WTC11 (cell line): Measurements from ENCODE around the gene GALNT16. TPM values are rescaled to one million over a fixed set of nuclear protein-coding genes. Genes with fewer than 3 reads are reported as not detected.

Experiments
- ATAC-seq: fragments of 200-7000 bp; cut with Tn5 transposase; 2 replicates; pipeline ENCODE4 v1.10.0; 2021; ENCODE audit warnings: mild to moderate bottlenecking, moderate library complexity
- CTCF ChIA-PET: fragments of 300-600 bp; sonication (Branson Sonifier 250); formaldehyde crosslinking; loops from one replicate; lab custom pipeline; 2021; ENCODE audit warnings: antibody characterized with exemption; lab: Charles Lee
- POLR2A ChIA-PET: fragments of 350-600 bp; sonication (Branson Sonifier 250); formaldehyde crosslinking; loops from one replicate; lab custom pipeline; 2021; ENCODE audit warnings: antibody characterized with exemption; lab: Charles Lee
- DNase-seq: peaks from one replicate; pipeline ENCODE4 v3.0.0; 2021; ENCODE audit warnings: low spot score
- H3K27ac Mint-ChIP-seq: 2 replicates; pipeline ENCODE4 v1.8.0; 2021; ENCODE audit warnings: mixed read lengths
- H3K27me3 Mint-ChIP-seq: 2 replicates; pipeline ENCODE4 v1.8.0; 2021; ENCODE audit warnings: low read depth, mild to moderate bottlenecking, moderate library complexity, mixed read lengths
- H3K36me3 Mint-ChIP-seq: 2 replicates; pipeline ENCODE4 v1.8.0; 2021; ENCODE audit warnings: mixed read lengths
- H3K4me1 Mint-ChIP-seq: 2 replicates; pipeline ENCODE4 v1.8.0; 2022; ENCODE audit warnings: mixed read lengths
- H3K4me3 Mint-ChIP-seq: 2 replicates; pipeline ENCODE4 v1.8.0; 2021; ENCODE audit warnings: mild to moderate bottlenecking, moderate library complexity, mixed read lengths
- H3K9me3 Mint-ChIP-seq: 2 replicates; pipeline ENCODE4 v1.8.0; 2021; ENCODE audit warnings: mixed read lengths
- CREM ChIP-seq: sonication (generic); formaldehyde crosslinking; IDR thresholded peaks from 2 replicates; pipeline ENCODE4 v1.8.1; 2022; ENCODE audit warnings: mild to moderate bottlenecking, missing genetic modification reagents, moderate library complexity
- ETV6 ChIP-seq: sonication (generic); formaldehyde crosslinking; IDR thresholded peaks from 2 replicates; pipeline ENCODE4 v1.8.1; 2022; ENCODE audit warnings: mild to moderate bottlenecking, missing genetic modification reagents
- FOXK1 ChIP-seq: sonication (generic); formaldehyde crosslinking; IDR thresholded peaks from 2 replicates; pipeline ENCODE4 v1.8.0; 2022; ENCODE audit warnings: mild to moderate bottlenecking, moderate library complexity, missing genetic modification reagents
- FOXP4 ChIP-seq: sonication (generic); formaldehyde crosslinking; IDR thresholded peaks from 2 replicates; pipeline ENCODE4 v1.8.0; 2022; ENCODE audit warnings: mild to moderate bottlenecking, missing genetic modification reagents
- GRHL2 ChIP-seq: fragments of 250-450 bp; sonication (Bioruptor Pico); IDR thresholded peaks from 2 replicates; pipeline ENCODE4 v1.8.0; 2022; ENCODE audit warnings: mild to moderate bottlenecking, moderate library complexity; ENCODE audit not compliant: insufficient replicate concordance, severe bottlenecking
- JAZF1 ChIP-seq: fragments of 250-450 bp; sonication (Bioruptor Pico); IDR thresholded peaks from 2 replicates; pipeline ENCODE4 v1.9.0; 2021; ENCODE audit warnings: moderate library complexity, mild to moderate bottlenecking, inconsistent platforms
- MXD4 ChIP-seq: fragments of 250-450 bp; sonication (Bioruptor Pico); IDR thresholded peaks from 2 replicates; pipeline ENCODE4 v1.8.0; 2021; ENCODE audit warnings: mild to moderate bottlenecking, moderate library complexity, borderline replicate concordance
- MYBL2 ChIP-seq: sonication (generic); formaldehyde crosslinking; IDR thresholded peaks from 2 replicates; pipeline ENCODE4 v1.8.1; 2023; ENCODE audit warnings: mild to moderate bottlenecking, moderate library complexity, missing genetic modification reagents
- NR1H2 ChIP-seq: sonication (generic); formaldehyde crosslinking; IDR thresholded peaks from 2 replicates; pipeline ENCODE4 v1.9.0; 2021; ENCODE audit warnings: mild to moderate bottlenecking, moderate library complexity, missing genetic modification reagents
- OVOL2 ChIP-seq: fragments of 250-450 bp; sonication (Bioruptor Pico); IDR thresholded peaks from 2 replicates; pipeline ENCODE4 v1.9.0; 2021; ENCODE audit warnings: mild to moderate bottlenecking, borderline replicate concordance
- STAT6 ChIP-seq: sonication (generic); formaldehyde crosslinking; conservative IDR thresholded peaks from 2 replicates; pipeline ENCODE4 v1.8.1; 2023; ENCODE audit warnings: mild to moderate bottlenecking, low read depth, missing genetic modification reagents, moderate library complexity
- ZNF232 ChIP-seq: sonication (generic); formaldehyde crosslinking; IDR thresholded peaks from 2 replicates; pipeline ENCODE4 v1.8.0; 2022; ENCODE audit warnings: mild to moderate bottlenecking, missing genetic modification reagents
- ZNF317 ChIP-seq: sonication (generic); formaldehyde crosslinking; IDR thresholded peaks from 2 replicates; pipeline ENCODE4 v1.8.1; 2023; ENCODE audit warnings: low read depth, mild to moderate bottlenecking, moderate library complexity, missing genetic modification reagents, borderline replicate concordance
- ZNF416 ChIP-seq: fragments of 250-450 bp; sonication (Bioruptor Pico); IDR thresholded peaks from 2 replicates; pipeline ENCODE4 v1.9.0; 2021; ENCODE audit warnings: mild to moderate bottlenecking, inconsistent platforms
- total RNA-seq: library from RNA; stranded (reverse); gene quantifications from 3 replicates; pipeline ENCODE4 v1.2.3, GENCODE V29; 2021
- TF ChIP-seq, protein P1 (sequence below): fragments of 250-450 bp; sonication (Bioruptor Pico); IDR thresholded peaks from 2 replicates; pipeline ENCODE4 v1.9.0; 2021; ENCODE audit warnings: moderate library complexity, mild to moderate bottlenecking, inconsistent platforms, borderline replicate concordance
- TF ChIP-seq, protein P2 (sequence below): sonication (generic); formaldehyde crosslinking; IDR thresholded peaks from 2 replicates; pipeline ENCODE4 v1.8.1; 2023; ENCODE audit warnings: mild to moderate bottlenecking, missing genetic modification reagents, moderate library complexity
- TF ChIP-seq, protein P3 (sequence below): sonication (generic); formaldehyde crosslinking; IDR thresholded peaks from 2 replicates; pipeline ENCODE4 v1.8.1; 2023; ENCODE audit warnings: mild to moderate bottlenecking, moderate library complexity, missing genetic modification reagents
- TF ChIP-seq, protein P4 (sequence below): sonication (generic); formaldehyde crosslinking; IDR thresholded peaks from 2 replicates; pipeline ENCODE4 v1.8.0; 2023; ENCODE audit warnings: missing genetic modification reagents

GALNT16 gene
- total RNA-seq, 1 experiment from 2014 or later = 4.5 TPM

DNA sequence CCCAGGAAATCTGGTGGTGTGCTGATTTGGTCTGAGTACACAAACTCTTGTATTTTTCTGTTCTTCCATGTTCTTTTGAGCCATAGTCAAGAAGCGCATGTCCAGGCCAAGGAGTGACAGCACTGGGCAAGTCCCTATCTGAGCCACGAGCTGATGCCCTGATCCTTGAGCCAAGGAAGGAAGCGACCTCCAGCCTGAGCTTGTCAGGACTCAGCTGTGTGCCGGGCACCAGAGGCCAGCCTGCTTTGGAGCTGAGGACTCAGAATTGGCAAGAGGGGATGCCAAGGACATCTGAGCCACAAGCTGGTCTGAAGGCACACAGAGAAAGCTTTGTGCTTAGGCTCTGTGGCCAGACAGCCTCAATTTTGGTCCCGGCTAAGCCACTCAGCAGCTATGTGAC lies 52.6 kb downstream of the GALNT16 start:
- CTCF ChIA-PET = no interaction called here
- no peak overlapping the region for H3K27ac Mint-ChIP-seq
- H3K4me3 Mint-ChIP-seq = no peak overlapping the region

DNA sequence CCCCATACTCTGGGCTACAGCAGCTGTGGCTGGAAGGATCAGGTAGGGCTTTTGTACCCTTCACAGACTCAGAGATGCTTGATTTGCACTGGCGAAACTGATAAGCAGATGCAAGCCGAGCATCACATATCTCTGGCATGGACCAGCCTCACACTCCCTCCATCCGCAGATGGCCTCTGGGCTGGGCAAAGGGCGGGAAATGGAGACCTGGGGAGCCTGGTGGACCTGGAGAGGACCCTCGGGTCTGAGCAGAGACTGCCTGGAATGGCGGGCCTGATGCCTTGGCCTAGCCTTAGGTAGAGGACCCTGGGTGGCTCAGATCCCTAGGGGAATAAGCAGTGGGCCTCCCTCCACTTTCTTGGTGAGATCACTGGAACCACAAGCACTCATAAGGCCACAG lies 53.2 kb downstream of the GALNT16 start:
- CTCF ChIA-PET = no interaction called here
- Mint-ChIP-seq H3K9me3 (peaks cover 8% of the 10 kb centered on the region), H3K36me3 (no peaks in the 10 kb centered on the region), H3K4me3 (no peak overlapping the region), H3K27me3 (no peaks in the 10 kb centered on the region), H3K27ac (no peak overlapping the region), H3K4me1 (peaks cover 4% of the 10 kb centered on the region)
- POLR2A ChIA-PET = interaction anchor here (0.6 kb wide), 1 partner anchor 48 kb away, joined by 6 read pairs; no protein-coding TSS in a partner anchor
- ATAC-seq (no peak), DNase-seq (peak; percentile 7)
- no peak for TF ChIP-seq GRHL2
- TF ChIP-seq, protein P1, sequence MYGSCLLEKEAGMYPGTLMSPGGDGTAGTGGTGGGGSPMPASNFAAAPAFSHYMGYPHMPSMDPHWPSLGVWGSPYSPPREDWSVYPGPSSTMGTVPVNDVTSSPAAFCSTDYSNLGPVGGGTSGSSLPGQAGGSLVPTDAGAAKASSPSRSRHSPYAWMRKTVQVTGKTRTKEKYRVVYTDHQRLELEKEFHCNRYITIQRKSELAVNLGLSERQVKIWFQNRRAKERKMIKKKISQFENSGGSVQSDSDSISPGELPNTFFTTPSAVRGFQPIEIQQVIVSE (CRISPR knock-in tag) = no peak
- no peak for TF ChIP-seq STAT6 (CRISPR knock-in tag)
- no peak for TF ChIP-seq ETV6
- TF ChIP-seq OVOL2 = no peak
- TF ChIP-seq NR1H2 = no peak

More for the DNA sequence above, 52.6 kb downstream of the GALNT16 start:
- peaks cover 2% of the 10 kb centered on the region; the same call in 1 of the 2 replicates for H3K4me1 Mint-ChIP-seq
- ATAC-seq = no peak
- no peaks in the 10 kb centered on the region for H3K36me3 Mint-ChIP-seq
- POLR2A ChIA-PET = no interaction called here
- no peaks in the 10 kb centered on the region for H3K27me3 Mint-ChIP-seq
- TF ChIP-seq JAZF1 (no peak), ZNF416 (CRISPR knock-in tag) (no peak), FOXK1 (CRISPR knock-in tag) (no peak)
- TF ChIP-seq, protein P1 (CRISPR knock-in tag) = no peak
- no peak for DNase-seq
- H3K9me3 Mint-ChIP-seq = peaks cover 8% of the 10 kb centered on the region

DNA sequence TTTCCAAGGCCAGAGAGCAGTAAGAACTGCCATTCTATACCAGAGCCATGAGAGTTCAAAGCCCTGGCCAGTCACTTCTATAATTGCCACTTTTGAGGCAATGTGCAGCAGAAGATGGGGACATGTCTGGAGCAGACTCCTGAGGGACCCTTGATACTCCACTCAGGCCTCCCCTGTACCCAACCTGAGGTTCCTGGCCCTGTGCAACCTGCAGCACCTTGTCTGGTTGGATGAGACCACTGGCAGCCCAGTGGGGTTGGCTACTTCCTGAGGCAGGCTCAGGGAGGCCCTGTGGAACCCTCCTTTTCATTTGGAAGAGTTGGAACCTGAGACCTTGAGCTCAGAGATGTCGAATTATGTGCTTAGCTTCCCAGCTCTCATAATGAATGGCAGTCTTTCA lies 54.4 kb downstream of the GALNT16 start:
- POLR2A ChIA-PET = no interaction called here
- no peak for ATAC-seq
- TF ChIP-seq FOXP4 (CRISPR knock-in tag) = no peak
- TF ChIP-seq MYBL2 (CRISPR knock-in tag) = no peak
- no peaks in the 10 kb centered on the region for H3K27me3 Mint-ChIP-seq
- H3K27ac Mint-ChIP-seq = no peak overlapping the region
- peaks cover 8% of the 10 kb centered on the region for H3K9me3 Mint-ChIP-seq
- H3K36me3 Mint-ChIP-seq = no peaks in the 10 kb centered on the region
- H3K4me3 Mint-ChIP-seq = no peak overlapping the region
- H3K4me1 Mint-ChIP-seq = peaks cover 8% of the 10 kb centered on the region
- peak; percentile 7 for DNase-seq
- CTCF ChIA-PET = interaction anchor here (1.2 kb wide), 1 partner anchor 32 kb away, joined by 3 read pairs; no protein-coding TSS in a partner anchor

GRCh38 chr14:69315301-69315700 lies 55.3 kb downstream of the GALNT16 start:
- H3K4me1 Mint-ChIP-seq = peaks cover 8% of the 10 kb centered on the region
- DNase-seq (peak; percentile 1), ATAC-seq (no peak)
- ChIA-PET POLR2A (no interaction called here), CTCF (no interaction called here)
- H3K4me3 Mint-ChIP-seq = no peak overlapping the region
- no peak overlapping the region for H3K27ac Mint-ChIP-seq
- no peaks in the 10 kb centered on the region for H3K27me3 Mint-ChIP-seq
- H3K9me3 Mint-ChIP-seq = peaks cover 8% of the 10 kb centered on the region
- H3K36me3 Mint-ChIP-seq = no peaks in the 10 kb centered on the region
- TF ChIP-seq ZNF232 (no peak), CREM (CRISPR knock-in tag) (no peak), GRHL2 (no peak), MXD4 (no peak), ZNF317 (CRISPR knock-in tag) (no peak), FOXK1 (CRISPR knock-in tag) (no peak)
- TF ChIP-seq, protein P2, sequence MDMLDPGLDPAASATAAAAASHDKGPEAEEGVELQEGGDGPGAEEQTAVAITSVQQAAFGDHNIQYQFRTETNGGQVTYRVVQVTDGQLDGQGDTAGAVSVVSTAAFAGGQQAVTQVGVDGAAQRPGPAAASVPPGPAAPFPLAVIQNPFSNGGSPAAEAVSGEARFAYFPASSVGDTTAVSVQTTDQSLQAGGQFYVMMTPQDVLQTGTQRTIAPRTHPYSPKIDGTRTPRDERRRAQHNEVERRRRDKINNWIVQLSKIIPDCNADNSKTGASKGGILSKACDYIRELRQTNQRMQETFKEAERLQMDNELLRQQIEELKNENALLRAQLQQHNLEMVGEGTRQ (CRISPR knock-in tag) = no peak
- TF ChIP-seq, protein P3, sequence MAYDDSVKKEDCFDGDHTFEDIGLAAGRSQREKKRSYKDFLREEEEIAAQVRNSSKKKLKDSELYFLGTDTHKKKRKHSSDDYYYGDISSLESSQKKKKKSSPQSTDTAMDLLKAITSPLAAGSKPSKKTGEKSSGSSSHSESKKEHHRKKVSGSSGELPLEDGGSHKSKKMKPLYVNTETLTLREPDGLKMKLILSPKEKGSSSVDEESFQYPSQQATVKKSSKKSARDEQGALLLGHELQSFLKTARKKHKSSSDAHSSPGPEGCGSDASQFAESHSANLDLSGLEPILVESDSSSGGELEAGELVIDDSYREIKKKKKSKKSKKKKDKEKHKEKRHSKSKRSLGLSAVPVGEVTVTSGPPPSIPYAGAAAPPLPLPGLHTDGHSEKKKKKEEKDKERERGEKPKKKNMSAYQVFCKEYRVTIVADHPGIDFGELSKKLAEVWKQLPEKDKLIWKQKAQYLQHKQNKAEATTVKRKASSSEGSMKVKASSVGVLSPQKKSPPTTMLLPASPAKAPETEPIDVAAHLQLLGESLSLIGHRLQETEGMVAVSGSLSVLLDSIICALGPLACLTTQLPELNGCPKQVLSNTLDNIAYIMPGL (CRISPR knock-in tag) = no peak
- TF ChIP-seq, protein P4, sequence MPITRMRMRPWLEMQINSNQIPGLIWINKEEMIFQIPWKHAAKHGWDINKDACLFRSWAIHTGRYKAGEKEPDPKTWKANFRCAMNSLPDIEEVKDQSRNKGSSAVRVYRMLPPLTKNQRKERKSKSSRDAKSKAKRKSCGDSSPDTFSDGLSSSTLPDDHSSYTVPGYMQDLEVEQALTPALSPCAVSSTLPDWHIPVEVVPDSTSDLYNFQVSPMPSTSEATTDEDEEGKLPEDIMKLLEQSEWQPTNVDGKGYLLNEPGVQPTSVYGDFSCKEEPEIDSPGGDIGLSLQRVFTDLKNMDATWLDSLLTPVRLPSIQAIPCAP = no peak
